Prostate gland (tissue), 2 donors: ENCODE data around the gene GOLM1. TPM values are rescaled to one million over a fixed set of nuclear protein-coding genes. Genes with fewer than 3 reads are reported as not detected.

Experiments
- DNase-seq: peaks from one replicate; pipeline ENCODE4 v3.0.0-alpha.2; 2019; ENCODE audit warnings: low spot score
- H3K27ac ChIP-seq, 2 donors: fragments of 200-600 bp; sonication (generic); 2 replicates each; pipeline ENCODE4 v1.5.1; 2017 to 2019
- H3K27me3 ChIP-seq: fragments of 200-600 bp; sonication (generic); replicated peaks from 2 replicates; pipeline ENCODE4 v1.5.1; 2019; ENCODE audit not compliant: insufficient read depth
- H3K36me3 ChIP-seq, 2 donors: fragments of 200-600 bp; sonication (generic); 1 replicate in 1 of 2; 2 replicates in 1 of 2; pipeline versions ENCODE4 v1.5.1 to v1.8.1; 2017 to 2019
- H3K4me1 ChIP-seq: fragments of 200-600 bp; sonication (generic); replicated peaks from 2 replicates; pipeline ENCODE4 v1.5.1; 2019
- H3K4me3 ChIP-seq, 2 donors: fragments of 200-600 bp; sonication (generic); 2 replicates each; pipeline ENCODE4 v1.5.1; 2017 to 2019
- H3K9me3 ChIP-seq: fragments of 200-600 bp; sonication (generic); 2 replicates; pipeline ENCODE4 v1.5.1; 2017
- POLR2A ChIP-seq: fragments of 450-650 bp; IDR thresholded peaks from one replicate; pipeline ENCODE4 v1.6.1; 2016; ENCODE audit warnings: antibody characterized with exemption, mild to moderate bottlenecking
- POLR2AphosphoS5 ChIP-seq: sonication (generic); formaldehyde crosslinking; IDR thresholded peaks from one replicate; pipeline ENCODE4 v1.6.1; 2017; ENCODE audit warnings: antibody characterized with exemption
- WGBS: methylation state at CpG from one replicate; pipeline ENCODE4 v1.1.5; 2018; 5-methylcytosine and 5-hydroxymethylcytosine counted together
- intact Hi-C: fragments of 100-400 bp; cut with DNase I; formaldehyde crosslinking; loops from one replicate; pipeline ENCODE4 v1.14.2; 2022
- total RNA-seq, 2 donors: library from RNA; depleted of rRNA; stranded (reverse); fragments of >200 nt; gene quantifications; one replicate each; pipeline ENCODE4 v1.1.0, GENCODE V29; 2016
- TF ChIP-seq, protein P1 (sequence below), 4 experiments: fragments of 200-600 bp in 2 of 4; fragments of 450-650 bp in 2 of 4; sonication (generic) in 2 of 4; IDR thresholded peaks; 1 replicate in 3 of 4; 2 replicates in 1 of 4; pipeline ENCODE4 v1.5.1; 2016 to 2019; ENCODE audit warnings: antibody characterized with exemption in 4 of 4, mild to moderate bottlenecking in 2 of 4, moderate library complexity in 2 of 4

The GOLM1 gene
- total RNA-seq, 2 donors from 2014 or later, result 53.4 to 162 TPM

DNA sequence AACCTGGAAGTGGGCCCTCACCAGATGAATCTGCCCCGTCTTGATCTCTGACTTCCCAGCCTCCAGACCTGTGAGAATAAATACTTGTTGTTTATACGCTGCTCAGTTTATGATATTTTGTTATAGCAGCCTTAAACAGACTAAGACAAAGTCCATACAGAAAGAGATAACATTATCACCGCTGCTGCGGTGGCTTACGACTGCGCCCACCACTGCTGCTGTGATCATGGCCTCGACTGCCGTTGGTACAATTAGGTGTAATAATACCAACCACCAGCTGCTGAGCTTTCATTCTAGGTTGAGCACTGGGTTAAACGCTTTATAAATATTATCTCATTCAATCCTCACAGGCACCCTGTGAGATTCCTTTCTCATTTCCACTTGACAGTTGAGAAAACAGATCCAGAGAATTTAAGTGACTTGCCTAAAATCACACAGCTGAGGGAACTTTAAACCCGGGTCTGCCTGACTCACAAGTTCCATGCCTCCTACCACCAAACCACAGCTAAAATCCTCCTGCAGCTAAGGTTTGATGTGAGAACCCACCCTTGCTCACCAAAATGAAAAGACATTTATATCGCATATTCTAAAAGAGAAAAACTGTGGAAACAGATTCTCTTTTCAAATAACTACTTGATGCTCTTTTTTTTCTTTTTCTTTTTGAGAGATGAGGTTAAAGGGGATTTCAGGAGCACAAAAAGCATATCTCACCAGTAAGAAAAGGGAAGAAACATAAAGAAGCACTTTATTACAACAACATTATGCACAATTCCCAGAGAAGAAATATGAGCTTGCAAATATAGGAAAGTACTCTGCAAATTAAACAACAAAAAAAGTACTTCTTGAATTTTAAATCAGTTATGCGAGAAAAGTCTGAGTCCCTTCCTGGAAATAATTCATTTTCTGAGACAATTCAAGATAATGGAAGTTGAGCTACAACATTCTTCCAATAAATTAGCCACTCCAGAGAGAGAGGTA lies 23.9 kb downstream of the GOLM1 start:
- intact Hi-C loops, result no loop called here
- Histone ChIP-seq H3K36me3 (no peaks in the 10 kb centered on the region), H3K4me3 (no peak overlapping the region), H3K27ac (no peak overlapping the region), H3K27me3 (no peaks in the 10 kb centered on the region), H3K4me1 (no peaks in the 10 kb centered on the region), H3K9me3 (no peaks in the 10 kb centered on the region)
- TF ChIP-seq, protein P1, sequence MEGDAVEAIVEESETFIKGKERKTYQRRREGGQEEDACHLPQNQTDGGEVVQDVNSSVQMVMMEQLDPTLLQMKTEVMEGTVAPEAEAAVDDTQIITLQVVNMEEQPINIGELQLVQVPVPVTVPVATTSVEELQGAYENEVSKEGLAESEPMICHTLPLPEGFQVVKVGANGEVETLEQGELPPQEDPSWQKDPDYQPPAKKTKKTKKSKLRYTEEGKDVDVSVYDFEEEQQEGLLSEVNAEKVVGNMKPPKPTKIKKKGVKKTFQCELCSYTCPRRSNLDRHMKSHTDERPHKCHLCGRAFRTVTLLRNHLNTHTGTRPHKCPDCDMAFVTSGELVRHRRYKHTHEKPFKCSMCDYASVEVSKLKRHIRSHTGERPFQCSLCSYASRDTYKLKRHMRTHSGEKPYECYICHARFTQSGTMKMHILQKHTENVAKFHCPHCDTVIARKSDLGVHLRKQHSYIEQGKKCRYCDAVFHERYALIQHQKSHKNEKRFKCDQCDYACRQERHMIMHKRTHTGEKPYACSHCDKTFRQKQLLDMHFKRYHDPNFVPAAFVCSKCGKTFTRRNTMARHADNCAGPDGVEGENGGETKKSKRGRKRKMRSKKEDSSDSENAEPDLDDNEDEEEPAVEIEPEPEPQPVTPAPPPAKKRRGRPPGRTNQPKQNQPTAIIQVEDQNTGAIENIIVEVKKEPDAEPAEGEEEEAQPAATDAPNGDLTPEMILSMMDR (IDR thresholded peaks at IDR 0.05), result no peak
- TF ChIP-seq POLR2A, result no peak
- DNase-seq, result no peak
- WGBS, result 93% methylated on average over 12 of the region's 12 CpGs

DNA sequence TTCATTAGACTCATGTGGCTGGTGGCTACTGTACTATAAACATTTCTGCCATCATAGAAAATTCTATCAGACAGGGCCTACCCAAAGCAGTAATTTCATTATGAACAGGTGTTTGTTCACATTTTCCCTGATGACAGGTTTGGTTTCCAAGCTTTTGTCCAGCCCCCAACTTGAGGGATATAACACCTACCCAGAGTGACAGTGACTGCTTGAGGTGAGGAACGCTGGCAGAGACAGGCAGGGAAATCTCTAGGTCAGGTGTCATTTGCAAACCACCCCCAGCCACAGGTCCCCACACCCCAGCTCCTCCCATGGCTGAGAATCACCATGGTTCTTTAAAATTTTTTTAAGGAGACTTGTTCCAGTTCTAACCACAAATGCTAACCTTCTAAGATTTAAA lies 25.5 kb downstream of the GOLM1 start:
- Histone ChIP-seq H3K36me3 (no peaks in the 10 kb centered on the region), H3K4me1 (no peaks in the 10 kb centered on the region), H3K27ac (no peak overlapping the region), H3K9me3 (no peaks in the 10 kb centered on the region), H3K27me3 (no peaks in the 10 kb centered on the region), H3K4me3 (no peak overlapping the region)
- WGBS, result 79% methylated on average over 1 of the region's 1 CpG
- no peak for DNase-seq
- intact Hi-C loops, result no loop called here
- TF ChIP-seq, protein P1 (IDR thresholded peaks at IDR 0.05), result no peak
- TF ChIP-seq POLR2A (no peak), POLR2AphosphoS5 (no peak)

DNA sequence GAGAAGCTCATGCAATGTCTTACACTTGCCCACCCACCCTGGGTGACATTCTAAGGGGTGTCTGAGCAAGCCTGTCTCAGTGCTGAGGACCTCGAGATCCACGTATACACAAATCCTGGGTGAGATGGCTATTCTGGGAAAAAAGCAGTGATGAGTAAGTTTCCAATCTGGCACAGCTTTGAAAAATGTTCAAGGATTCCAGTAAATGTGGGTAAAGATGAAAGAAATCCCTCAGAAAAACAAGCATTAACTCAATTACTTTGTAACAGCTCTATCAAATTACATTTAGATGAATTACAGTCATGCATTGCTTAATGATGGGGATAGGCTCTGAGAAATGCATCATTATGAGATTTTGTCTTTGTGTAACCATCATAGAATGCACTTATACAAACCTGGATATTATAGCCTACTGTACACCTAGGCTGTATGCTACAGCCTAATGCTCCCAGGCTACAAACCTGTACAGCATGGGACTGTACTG lies 26.9 kb downstream of the GOLM1 start:
- H3K27me3 ChIP-seq, result no peaks in the 10 kb centered on the region
- no peak for DNase-seq
- no peaks in the 10 kb centered on the region for H3K36me3 ChIP-seq
- H3K4me3 ChIP-seq, result no peak overlapping the region
- H3K9me3 ChIP-seq, result no peaks in the 10 kb centered on the region
- TF ChIP-seq POLR2AphosphoS5 (no peak), POLR2A (no peak)
- TF ChIP-seq, protein P1 (IDR thresholded peaks at IDR 0.05), result no peak
- no peaks in the 10 kb centered on the region for H3K4me1 ChIP-seq
- H3K27ac ChIP-seq, result no peak overlapping the region
- intact Hi-C loops, result no loop called here
- 79% methylated on average over 2 of the region's 2 CpGs for WGBS

DNA sequence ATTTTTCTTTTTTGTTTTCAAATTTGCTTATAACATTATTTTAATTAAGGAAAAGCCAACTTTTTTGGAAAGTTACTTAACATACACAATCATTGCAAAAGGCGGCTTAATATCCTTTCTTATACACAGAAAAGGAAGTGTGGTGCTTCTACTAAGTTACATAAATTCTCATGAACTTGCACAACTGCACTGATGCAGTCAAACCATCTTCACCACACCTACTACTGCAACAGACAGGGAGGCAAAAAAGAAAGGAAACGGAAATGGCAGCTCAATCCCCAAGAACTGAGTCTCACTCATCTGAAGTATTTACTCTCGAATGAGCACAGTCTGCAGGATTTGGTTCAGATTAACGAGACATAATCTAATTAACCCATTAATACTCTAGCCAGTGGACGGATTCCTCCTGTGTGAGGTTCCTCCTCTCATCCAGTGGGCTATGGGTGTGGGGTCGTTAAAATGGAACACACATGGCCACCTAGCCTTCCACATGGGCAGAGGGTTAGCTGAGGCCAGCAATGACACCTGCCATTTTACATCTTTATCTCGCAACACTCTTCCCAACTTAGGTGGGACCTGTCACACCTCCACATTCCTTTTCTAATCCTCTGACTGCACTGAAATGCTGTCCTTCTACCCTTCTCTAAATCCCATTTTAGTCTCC lies 30.0 kb downstream of the GOLM1 start:
- Histone ChIP-seq H3K9me3 (no peaks in the 10 kb centered on the region), H3K27me3 (no peaks in the 10 kb centered on the region), H3K4me3 (no peak overlapping the region), H3K27ac (no peak overlapping the region), H3K4me1 (no peaks in the 10 kb centered on the region), H3K36me3 (no peaks in the 10 kb centered on the region)
- intact Hi-C loops, result no loop called here
- TF ChIP-seq POLR2A (no peak), POLR2AphosphoS5 (no peak)
- TF ChIP-seq, protein P1 (IDR thresholded peaks at IDR 0.05), result no peak
- 78% methylated on average over 7 of the region's 7 CpGs for WGBS
- no peak for DNase-seq
